ENCODE results near the gene SARS1. TPM values are rescaled to one million over a fixed set of nuclear protein-coding genes. Genes with fewer than 3 reads are reported as not detected.

The SARS1 gene
- total and polyA plus RNA-seq, 2 of the 13 experiments (the other 11 are each of a cell fraction or from before 2014, with no cell fraction given): 103 to 134 TPM

GRCh38 chr1:109246141-109246551 is 32.4 kb downstream of the SARS1 start:
- WGBS (ENCODE audit: low lambda C conversion rate): 35% methylated on average over 7 of the region's 7 CpGs
- no peak overlapping the region for H3K9ac ChIP-seq (ENCODE audit: insufficient read depth, low read depth, low read length)
- H4K20me1 ChIP-seq (ENCODE audit: insufficient read depth, low read length): no peaks in the 10 kb centered on the region
- no peak overlapping the region for H3K4me2 ChIP-seq (ENCODE audit: low read depth, low read length)
- BruUV-seq (replicated peaks): no TSS peak
- DNase-seq (ENCODE audit: low spot score): no peak
- no peak for FAIRE-seq
- intact Hi-C loops (cut with micrococcal nuclease; ENCODE audit: unreplicated experiment) (no loop called here), in situ Hi-C loops (cut with HindIII; ENCODE audit: extremely low pct_ligation_motif_present, low pct_unique_long_range_greater_than_20kb) (no loop called here)
- TF ChIP-seq ATF2 (CRISPR knock-in tag; IDR thresholded peaks at IDR 0.05) (no peak), AHR (CRISPR knock-in tag; IDR thresholded peaks at IDR 0.05) (no peak), ZNF570 (CRISPR knock-in tag; IDR thresholded peaks at IDR 0.05; ENCODE audit: borderline replicate concordance) (no peak), ELF4 (CRISPR knock-in tag; IDR thresholded peaks at IDR 0.05; ENCODE audit: borderline replicate concordance) (no peak)
- no peaks in the 10 kb centered on the region for H3K9me3 ChIP-seq (ENCODE audit: low read length)
- H3K4me1 ChIP-seq (ENCODE audit: insufficient read depth, low read length): peaks cover 37% of the 10 kb centered on the region
- ChIA-PET POLR2A (interaction anchor here (0.7 kb wide), 1 partner anchor 543 kb away, joined by 3 read pairs; no protein-coding TSS in a partner anchor), CTCF (ENCODE audit: low intra/inter-chr PET ratio, low total read pairs) (no interaction called here)
- H3K36me3 ChIP-seq (replicated peaks in 1 of 2; ENCODE audit: control insufficient read depth in 1 of 2, insufficient read depth in 2 of 2, low read length in 2 of 2): no peaks in the 10 kb centered on the region
- no peaks in the 10 kb centered on the region for H3K79me2 ChIP-seq (ENCODE audit: insufficient read depth, low read length)
- H3K27me3 ChIP-seq (ENCODE audit: control insufficient read depth in 1 of 2, insufficient read depth in 2 of 2, low read length in 2 of 2): peaks cover 4 to 32% of the 10 kb centered on the region in 2 experiments; a peak in 4 of 5 replicates
- ATAC-seq: no peak
- no peak overlapping the region for H2AFZ ChIP-seq (ENCODE audit: low read length)
- no peak overlapping the region for H3K27ac ChIP-seq (ENCODE audit: extremely low read length, insufficient read depth, low read length)
- no peak overlapping the region for H3K4me3 ChIP-seq (replicated peaks in 1 of 3; ENCODE audit: insufficient read depth in 1 of 3, low read depth in 2 of 3, low read length in 3 of 3)

GRCh38 chr1:109247401-109248365 is 34.0 kb downstream of the SARS1 start:
- in situ Hi-C loops (cut with HindIII; ENCODE audit: extremely low pct_ligation_motif_present, low pct_unique_long_range_greater_than_20kb): no loop called here
- no peak overlapping the region for H3K4me2 ChIP-seq (ENCODE audit: low read depth, low read length)
- H3K79me2 ChIP-seq (ENCODE audit: insufficient read depth, low read length): no peaks in the 10 kb centered on the region
- no peak for DNase-seq (ENCODE audit: low spot score)
- peaks cover 22% of the 10 kb centered on the region for H3K4me1 ChIP-seq (ENCODE audit: insufficient read depth, low read length)
- H2AFZ ChIP-seq (ENCODE audit: low read length): no peak overlapping the region
- ATAC-seq: no peak
- no peaks in the 10 kb centered on the region for H4K20me1 ChIP-seq (ENCODE audit: insufficient read depth, low read length)
- WGBS (ENCODE audit: low lambda C conversion rate): 61% methylated on average over 7 of the region's 8 CpGs
- H3K27ac ChIP-seq (ENCODE audit: extremely low read length, insufficient read depth, low read length): no peak overlapping the region
- POLR2A ChIA-PET: no interaction called here
- no peaks in the 10 kb centered on the region for H3K9me3 ChIP-seq (ENCODE audit: low read length)
- peaks cover 4 to 28% of the 10 kb centered on the region in 2 experiments; a peak in 4 of 5 replicates for H3K27me3 ChIP-seq (ENCODE audit: control insufficient read depth in 1 of 2, insufficient read depth in 2 of 2, low read length in 2 of 2)
- intact Hi-C loops (cut with micrococcal nuclease; ENCODE audit: unreplicated experiment): no loop called here
- no peak overlapping the region for H3K4me3 ChIP-seq (replicated peaks in 1 of 3; ENCODE audit: insufficient read depth in 1 of 3, low read depth in 2 of 3, low read length in 3 of 3)
- CTCF ChIA-PET (ENCODE audit: low intra/inter-chr PET ratio, low total read pairs): no interaction called here
- no peaks in the 10 kb centered on the region; a peak in 1 of 5 replicates for H3K36me3 ChIP-seq (replicated peaks in 1 of 2; ENCODE audit: control insufficient read depth in 1 of 2, insufficient read depth in 2 of 2, low read length in 2 of 2)
- H3K9ac ChIP-seq (ENCODE audit: insufficient read depth, low read depth, low read length): no peak overlapping the region
- no peak for FAIRE-seq
- no TSS peak for BruUV-seq (replicated peaks)
- no peak for TF ChIP-seq PLSCR1 (CRISPR knock-in tag; IDR thresholded peaks at IDR 0.05; ENCODE audit: borderline replicate concordance)
- no peak for TF ChIP-seq HIVEP1 (CRISPR knock-in tag; IDR thresholded peaks at IDR 0.05)
- TF ChIP-seq DPF2 (CRISPR knock-in tag; IDR thresholded peaks at IDR 0.05; ENCODE audit: borderline replicate concordance, low read depth): no peak
- no peak for TF ChIP-seq ZNF292 (CRISPR knock-in tag; IDR thresholded peaks at IDR 0.05; ENCODE audit: borderline replicate concordance, low read depth)
- TF ChIP-seq DMTF1 (CRISPR knock-in tag; IDR thresholded peaks at IDR 0.05): no peak
- TF ChIP-seq ZNF577 (CRISPR knock-in tag; IDR thresholded peaks at IDR 0.05; ENCODE audit: borderline replicate concordance, low read depth): no peak

Measured in HepG2 (cell line).